Esophagus squamous epithelium (tissue), 4 donors: Measurements from ENCODE around the gene KLHDC8B.

Experiments used
- CTCF ChIP-seq, 6 experiments: fragments of 450-650 bp in 4 of 6; fragments of 200-600 bp in 2 of 6; sonication (generic) in 2 of 6; IDR thresholded peaks; one replicate each; pipeline ENCODE4 v1.5.1; 2016 to 2019; ENCODE audit warnings: antibody characterized with exemption in 6 of 6, mild to moderate bottlenecking in 4 of 6, moderate library complexity in 4 of 6
- POLR2A ChIP-seq, 4 donors: fragments of 450-650 bp; IDR thresholded peaks; one replicate each; pipeline ENCODE4 v1.6.1; 2017; ENCODE audit warnings: antibody characterized with exemption in 4 of 4, mild to moderate bottlenecking in 4 of 4, moderate library complexity in 3 of 4

GRCh38 chr3:49151610-49152009 is 19.8 kb upstream of the KLHDC8B start:
- TF ChIP-seq CTCF (IDR thresholded peaks at IDR 0.05) (no peak), POLR2A (IDR thresholded peaks at IDR 0.05) (no peak)
